WERI-Rb-1 (cell line): ENCODE data around the gene FAM177A1.
"Not testable (repeated sequence)": the region's sequence is repeated elsewhere in the genome, so short reads cannot be mapped to it uniquely, and the experiment has no call there.

Experiments used
- DNase-seq: peaks from one replicate; pipeline ENCODE4 v3.0.0-alpha.2; 2020
- H3K27ac ChIP-seq: fragments of 250-450 bp; sonication (Bioruptor Pico); 2 replicates; pipeline ENCODE4 v1.5.1; 2020; ENCODE audit warnings: mild to moderate bottlenecking, moderate library complexity
- H3K27me3 ChIP-seq: fragments of 250-450 bp; sonication (Bioruptor Pico); 2 replicates; pipeline ENCODE4 v1.5.1; 2021; ENCODE audit warnings: mild to moderate bottlenecking, low read depth, moderate library complexity; ENCODE audit not compliant: insufficient read depth, severe bottlenecking
- H3K36me3 ChIP-seq: fragments of 250-450 bp; sonication (Bioruptor Pico); 2 replicates; pipeline ENCODE4 v1.5.1; 2020; ENCODE audit warnings: mild to moderate bottlenecking, moderate library complexity
- H3K4me3 ChIP-seq: 2 replicates; pipeline ENCODE4 v1.5.1; 2011; ENCODE audit warnings: low read depth, mild to moderate bottlenecking, control low read depth, low read length
- H3K9me3 ChIP-seq: fragments of 250-450 bp; sonication (Bioruptor Pico); 2 replicates; pipeline ENCODE4 v1.5.1; 2021; ENCODE audit warnings: mild to moderate bottlenecking, moderate library complexity; ENCODE audit not compliant: severe bottlenecking
- CTCF ChIP-seq: IDR thresholded peaks from 2 replicates; pipeline ENCODE4 v1.5.1; 2011; ENCODE audit warnings: low read depth, mild to moderate bottlenecking, control low read depth, inconsistent platforms, low read length

The FAM177A1 gene

GRCh38 chr14:35016568-35016967 lies 29.5 kb upstream of the FAM177A1 start:
- Histone ChIP-seq H3K9me3 (no peaks in the 10 kb centered on the region), H3K27me3 (no peaks in the 10 kb centered on the region), H3K27ac (no peak overlapping the region), H3K36me3 (peaks cover 68% of the 10 kb centered on the region), H3K4me3 (no peak overlapping the region)
- TF ChIP-seq CTCF: no peak
- DNase-seq: no peak

GRCh38 chr14:35020713-35021112 lies 25.4 kb upstream of the FAM177A1 start:
- Histone ChIP-seq H3K4me3 (no peak overlapping the region), H3K9me3 (no peaks in the 10 kb centered on the region), H3K27me3 (no peaks in the 10 kb centered on the region), H3K27ac (no peak overlapping the region), H3K36me3 (peaks cover 57% of the 10 kb centered on the region)
- DNase-seq: no peak
- TF ChIP-seq CTCF: no peak

- Histone ChIP-seq H3K9me3 (no peaks in the 10 kb centered on the region), H3K27ac (no peak overlapping the region), H3K4me3 (no peak overlapping the region), H3K36me3 (peaks cover 49% of the 10 kb centered on the region), H3K27me3 (no peaks in the 10 kb centered on the region)
- no peak for TF ChIP-seq CTCF
- DNase-seq: no peak
Observed at GRCh38 chr14:35028435-35028834, 17.6 kb upstream of the FAM177A1 start.

GRCh38 chr14:35032562-35032961 lies 13.5 kb upstream of the FAM177A1 start:
- peaks cover 11% of the 10 kb centered on the region for H3K9me3 ChIP-seq
- H3K27me3 ChIP-seq: no peaks in the 10 kb centered on the region
- DNase-seq: no peak
- H3K4me3 ChIP-seq: no peak overlapping the region
- H3K27ac ChIP-seq: no peak overlapping the region
- peaks cover 33% of the 10 kb centered on the region for H3K36me3 ChIP-seq
- TF ChIP-seq CTCF: no peak

GRCh38 chr14:35034440-35034833 lies 11.6 kb upstream of the FAM177A1 start:
- H3K9me3 ChIP-seq: peaks cover 11% of the 10 kb centered on the region

GRCh38 chr14:35034944-35035554 lies 11.0 kb upstream of the FAM177A1 start:
- DNase-seq, H3K4me3 ChIP-seq, H3K27ac ChIP-seq, H3K27me3 ChIP-seq: not testable (repeated sequence)
- peaks cover 16% of the 10 kb centered on the region for H3K36me3 ChIP-seq
- H3K9me3 ChIP-seq: peaks cover 11% of the 10 kb centered on the region

More at GRCh38 chr14:35034440-35034833, 11.6 kb upstream of the FAM177A1 start:
- H3K27ac ChIP-seq: no peak overlapping the region
- peaks cover 18% of the 10 kb centered on the region for H3K36me3 ChIP-seq
- no peak overlapping the region for H3K4me3 ChIP-seq
- DNase-seq: no peak
- H3K27me3 ChIP-seq: no peaks in the 10 kb centered on the region
- no peak for TF ChIP-seq CTCF

- H3K9me3 ChIP-seq: peaks cover 11% of the 10 kb centered on the region
- not testable (repeated sequence) for DNase-seq, H3K27me3 ChIP-seq, H3K36me3 ChIP-seq, H3K4me3 ChIP-seq, H3K27ac ChIP-seq
Observed at GRCh38 chr14:35038312-35038711, 7.8 kb upstream of the FAM177A1 start.
